NCI-H2029 treated with DMSO at 0.1 percent for 48 hours (cell line): ENCODE data around the gene MAP3K19.
"Not testable (repeated sequence)": the region's sequence is repeated elsewhere in the genome, so short reads cannot be mapped to it uniquely, and the experiment has no call there.

ENCODE experiments used
- DNase-seq: peaks from one replicate; lab custom pipeline; 2025; lab: John Stamatoyannopoulos, UW

The MAP3K19 gene

GRCh38 chr2:134985061-134985460 lies 62.2 kb downstream of the MAP3K19 start:
- DNase-seq: no peak

- no peak for DNase-seq
Observed at GRCh38 chr2:134982603-134983002, 64.6 kb downstream of the MAP3K19 start.

- DNase-seq: no peak
Observed at GRCh38 chr2:134980639-134981038, 66.6 kb downstream of the MAP3K19 start.

- DNase-seq: no peak
Observed at GRCh38 chr2:134979221-134979620, 68.0 kb downstream of the MAP3K19 start.

GRCh38 chr2:134977104-134977503 lies 70.1 kb downstream of the MAP3K19 start:
- not testable (repeated sequence) for DNase-seq

GRCh38 chr2:134976074-134976702 lies 71.1 kb downstream of the MAP3K19 start:
- no peak for DNase-seq

- no peak for DNase-seq
Observed at GRCh38 chr2:134975281-134976009, 71.8 kb downstream of the MAP3K19 start.

GRCh38 chr2:134973241-134974138 lies 73.8 kb downstream of the MAP3K19 start:
- no peak for DNase-seq

GRCh38 chr2:134967166-134967565 lies 80.1 kb downstream of the MAP3K19 start:
- DNase-seq: not testable (repeated sequence)

GRCh38 chr2:134957477-134957876 lies 89.8 kb downstream of the MAP3K19 start:
- DNase-seq: no peak

- no peak for DNase-seq
Observed at GRCh38 chr2:134955744-134956143, 91.5 kb downstream of the MAP3K19 start.

- no peak for DNase-seq
Observed at GRCh38 chr2:134954065-134954464, 93.2 kb downstream of the MAP3K19 start.

- DNase-seq: no peak
Observed at GRCh38 chr2:134952608-134953007, 94.6 kb downstream of the MAP3K19 start.

- no peak for DNase-seq
Observed at GRCh38 chr2:134950886-134951285, 96.4 kb downstream of the MAP3K19 start.

- no peak for DNase-seq
Observed at GRCh38 chr2:134949981-134950708, 97.1 kb downstream of the MAP3K19 start.

- DNase-seq: no peak
Observed at GRCh38 chr2:134946073-134946472, 101.2 kb downstream of the MAP3K19 start.

- DNase-seq: no peak
Observed at GRCh38 chr2:134944975-134945374, 102.3 kb downstream of the MAP3K19 start.

GRCh38 chr2:134943540-134943939 lies 103.7 kb downstream of the MAP3K19 start:
- no peak for DNase-seq

GRCh38 chr2:134936691-134937090 lies 110.6 kb downstream of the MAP3K19 start:
- DNase-seq: no peak

GRCh38 chr2:134934641-134935040 lies 112.6 kb downstream of the MAP3K19 start:
- no peak for DNase-seq

- DNase-seq: no peak
Observed at GRCh38 chr2:134934150-134934549, 113.1 kb downstream of the MAP3K19 start.

- no peak for DNase-seq
Observed at GRCh38 chr2:134933732-134934131, 113.5 kb downstream of the MAP3K19 start.
